ENCODE results near the gene WBP11. TPM values are rescaled to one million over a fixed set of nuclear protein-coding genes. Genes with fewer than 3 reads are reported as not detected.
"Not testable (repeated sequence)": the region's sequence is repeated elsewhere in the genome, so short reads cannot be mapped to it uniquely, and the experiment has no call there.

WBP11 gene
- total RNA-seq, 1 experiment from 2014 or later: 7.8 TPM

- no peak for DNase-seq (ENCODE audit: low spot score)
Observed at GRCh38 chr12:14772946-14773345, 30.3 kb downstream of the WBP11 start.

- DNase-seq (ENCODE audit: low spot score): no peak
Observed at GRCh38 chr12:14771651-14772137, 31.6 kb downstream of the WBP11 start.

GRCh38 chr12:14770496-14771461, 32.5 kb downstream of the WBP11 start:
- DNase-seq (ENCODE audit: low spot score): no peak

GRCh38 chr12:14769969-14770495, 33.2 kb downstream of the WBP11 start:
- no peak for DNase-seq (ENCODE audit: low spot score)

- no peak for DNase-seq (ENCODE audit: low spot score)
Observed at GRCh38 chr12:14769466-14769968, 33.8 kb downstream of the WBP11 start.

- no peak for DNase-seq (ENCODE audit: low spot score)
Observed at GRCh38 chr12:14768823-14769405, 34.4 kb downstream of the WBP11 start.

- no peak for DNase-seq (ENCODE audit: low spot score)
Observed at GRCh38 chr12:14767617-14768016, 35.7 kb downstream of the WBP11 start.

- DNase-seq (ENCODE audit: low spot score): no peak
Observed at GRCh38 chr12:14766649-14767215, 36.5 kb downstream of the WBP11 start.

GRCh38 chr12:14766020-14766419, 37.3 kb downstream of the WBP11 start:
- DNase-seq (ENCODE audit: low spot score): not testable (repeated sequence)

GRCh38 chr12:14765398-14765797, 37.9 kb downstream of the WBP11 start:
- no peak for DNase-seq (ENCODE audit: low spot score)

- not testable (repeated sequence) for DNase-seq (ENCODE audit: low spot score)
Observed at GRCh38 chr12:14759711-14760280, 43.5 kb downstream of the WBP11 start.

GRCh38 chr12:14756334-14757143, 46.7 kb downstream of the WBP11 start:
- peak; percentile 1 for DNase-seq (ENCODE audit: low spot score)

GRCh38 chr12:14751986-14752385, 51.3 kb downstream of the WBP11 start:
- no peak for DNase-seq (ENCODE audit: low spot score)

- DNase-seq (ENCODE audit: low spot score): no peak
Observed at GRCh38 chr12:14743061-14743460, 60.2 kb downstream of the WBP11 start.

- no peak for DNase-seq (ENCODE audit: low spot score)
Observed at GRCh38 chr12:14741942-14742341, 61.3 kb downstream of the WBP11 start.

- no peak for DNase-seq (ENCODE audit: low spot score)
Observed at GRCh38 chr12:14741153-14741552, 62.1 kb downstream of the WBP11 start.

- not testable (repeated sequence) for DNase-seq (ENCODE audit: low spot score)
Observed at GRCh38 chr12:14736441-14736840, 66.8 kb downstream of the WBP11 start.
